Keratinocyte (primary cell): ENCODE results near the gene CHN2. TPM values are rescaled to one million over a fixed set of nuclear protein-coding genes. Genes with fewer than 3 reads are reported as not detected.

Source experiments
- DNase-seq: peaks from one replicate; pipeline ENCODE4 v3.0.0-alpha.2; 2011; ENCODE audit warnings: low read depth, missing footprints, low spot score
- FAIRE-seq: peaks from 2 replicates; lab custom pipeline; 2011; peaks lifted over from hg19 to GRCh38; lab: Jason Lieb, UNC
- H2AFZ ChIP-seq: 2 replicates; pipeline ENCODE4 v1.6.0; 2012; ENCODE audit warnings: low read length, control low read depth, inconsistent platforms; ENCODE audit not compliant: control insufficient read depth
- H3K27ac ChIP-seq: 2 replicates; pipeline ENCODE4 v1.5.1; 2011; ENCODE audit warnings: low read length; ENCODE audit not compliant: control insufficient read depth, insufficient read depth
- H3K27me3 ChIP-seq: 3 replicates; pipeline ENCODE4 v1.6.0; 2011; ENCODE audit warnings: low read length; ENCODE audit not compliant: control insufficient read depth, insufficient read depth; ENCODE audit errors: extremely low read depth
- H3K36me3 ChIP-seq, 2 experiments: 2 replicates in 1 of 2; 3 replicates in 1 of 2; pipeline ENCODE4 v1.5.1; 2011; ENCODE audit warnings: low read length in 2 of 2, mild to moderate bottlenecking in 1 of 2; ENCODE audit not compliant: control insufficient read depth in 2 of 2, insufficient read depth in 2 of 2; ENCODE audit errors: extremely low read depth in 1 of 2
- H3K4me1 ChIP-seq: 3 replicates; pipeline ENCODE4 v1.5.1; 2011; ENCODE audit warnings: low read length; ENCODE audit not compliant: control insufficient read depth, insufficient read depth; ENCODE audit errors: extremely low read depth
- H3K4me2 ChIP-seq: 3 replicates; pipeline ENCODE4 v1.6.0; 2011; ENCODE audit warnings: low read depth, low read length; ENCODE audit not compliant: control insufficient read depth, insufficient read depth; ENCODE audit errors: extremely low read depth
- H3K4me3 ChIP-seq, 3 experiments: fragments of 200-600 bp in 1 of 3; sonication (generic) in 1 of 3; 2 replicates in 2 of 3; 3 replicates in 1 of 3; pipeline ENCODE4 v1.5.1; 2011 to 2016; ENCODE audit warnings: low read length in 3 of 3, mild to moderate bottlenecking in 3 of 3, control low read depth in 2 of 3, inconsistent platforms in 1 of 3, low read depth in 1 of 3, mixed read lengths in 1 of 3, mixed run types in 1 of 3, moderate library complexity in 1 of 3; ENCODE audit not compliant: control insufficient read depth in 2 of 3, insufficient read depth in 2 of 3; ENCODE audit errors: extremely low read depth in 1 of 3
- H3K79me2 ChIP-seq: 2 replicates; pipeline ENCODE4 v1.6.0; 2012; ENCODE audit warnings: low read length; ENCODE audit not compliant: control insufficient read depth, insufficient read depth
- H3K9ac ChIP-seq: 3 replicates; pipeline ENCODE4 v1.6.0; 2011; ENCODE audit warnings: low read length; ENCODE audit not compliant: control insufficient read depth, insufficient read depth; ENCODE audit errors: extremely low read depth
- H3K9me1 ChIP-seq: 3 replicates; pipeline ENCODE4 v1.6.0; 2011; ENCODE audit warnings: low read length; ENCODE audit not compliant: control insufficient read depth, insufficient read depth; ENCODE audit errors: extremely low read depth
- H3K9me3 ChIP-seq: 2 replicates; pipeline ENCODE4 v1.5.1; 2012; ENCODE audit warnings: low read depth, low read length; ENCODE audit not compliant: control insufficient read depth
- H4K20me1 ChIP-seq: 3 replicates; pipeline ENCODE4 v1.6.0; 2011; ENCODE audit warnings: low read length; ENCODE audit not compliant: control insufficient read depth, insufficient read depth; ENCODE audit errors: extremely low read depth
- CTCF ChIP-seq, 3 experiments: IDR thresholded peaks in 1 of 3; conservative IDR thresholded peaks in 1 of 3; optimal IDR thresholded peaks in 1 of 3; 2 replicates in 2 of 3; 3 replicates in 1 of 3; pipeline versions ENCODE3 to v1.5.1; 2011; ENCODE audit warnings: low read length in 3 of 3, mild to moderate bottlenecking in 3 of 3, moderate library complexity in 2 of 3, control low read depth in 1 of 3, inconsistent platforms in 1 of 3; ENCODE audit not compliant: insufficient read depth in 2 of 3; ENCODE audit errors: extremely low read depth in 1 of 3
- EZH2 ChIP-seq: IDR thresholded peaks from one replicate; pipeline ENCODE4 v1.6.1; 2012; ENCODE audit warnings: inconsistent platforms, mild to moderate bottlenecking, low read length, moderate library complexity
- dilution Hi-C: fragments of 300-500 bp; cut with MboI; formaldehyde crosslinking; loops from one replicate; pipeline ENCODE4 v1.7.0; 2020; ENCODE audit warnings: low sequenced_read_pairs; ENCODE audit not compliant: extremely low pct_ligation_motif_present
- polyA plus RNA-seq, 5 experiments: library from polyadenylated mRNA; depleted of rRNA in 3 of 5; stranded (reverse) in 3 of 5; stranded (forward) in 1 of 5; unstranded in 1 of 5; fragments of >200 nt; gene quantifications; 1 replicate in 1 of 5; 2 replicates in 3 of 5; 3 replicates in 1 of 5; pipeline versions ENCODE4 v1.2.1 to v1.2.3, GENCODE V29; 2011 to 2012; ENCODE audit warnings: missing spikeins in 2 of 5, low read depth in 1 of 5, low replicate concordance in 1 of 5

The CHN2 gene
- polyA plus RNA-seq, 1 donor (not counting 4 experiments of a cell fraction or from before 2014, with no cell fraction given), result 1.8 TPM

DNA sequence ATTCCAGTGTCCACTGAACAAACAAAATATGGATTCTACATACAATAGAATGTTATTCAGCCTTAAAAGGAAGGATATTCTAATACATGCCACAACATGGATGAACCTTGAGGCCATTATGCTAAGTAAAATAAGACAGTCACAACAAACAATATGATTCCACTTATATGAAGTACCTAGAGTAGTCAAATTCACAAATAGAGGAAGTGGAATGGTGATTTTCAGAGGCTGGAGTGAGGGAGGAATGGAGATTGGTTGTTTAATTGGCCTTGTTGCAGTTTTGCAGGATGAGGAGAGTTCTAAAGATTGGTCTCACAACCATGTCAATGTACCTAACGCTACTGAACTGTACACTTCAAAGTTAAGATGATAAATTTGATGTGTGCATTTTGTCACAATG, 119.6 kb downstream of the CHN2 start:
- no peak overlapping the region for H3K9ac ChIP-seq

DNA sequence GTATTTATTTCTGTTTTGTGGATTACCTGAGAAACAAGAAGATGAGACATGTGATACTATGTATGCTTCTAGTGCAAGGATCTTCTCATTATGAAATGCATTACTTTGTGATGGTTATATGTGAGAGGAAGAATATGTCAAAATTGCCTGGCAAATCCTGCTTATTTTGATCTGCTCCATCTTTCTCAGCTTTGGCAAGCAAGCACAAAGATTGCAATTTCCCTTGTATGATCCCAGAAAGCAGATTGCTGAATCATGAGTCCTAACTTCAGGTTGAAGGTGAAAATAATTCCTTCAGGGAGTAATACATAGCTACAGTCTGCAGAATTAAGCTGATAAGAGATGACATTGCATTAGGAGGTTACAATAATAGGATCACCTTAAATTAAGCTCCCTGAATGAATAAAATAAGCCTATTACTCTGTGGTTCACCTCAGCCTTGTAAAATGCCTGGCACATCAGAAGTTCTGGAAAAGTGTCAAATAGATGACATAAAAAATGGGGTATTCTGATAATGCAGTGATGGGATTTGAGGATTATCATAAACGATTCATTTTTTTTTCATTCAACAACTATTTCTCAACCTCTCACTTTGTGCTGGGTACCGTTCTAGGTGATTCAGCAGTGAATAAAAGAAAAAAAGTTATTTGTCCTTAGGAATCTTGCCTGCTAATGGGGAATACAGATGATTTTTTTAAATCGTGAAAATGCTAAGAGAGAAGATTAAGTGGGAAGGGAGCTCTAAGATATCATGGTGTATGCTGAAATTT, 120.7 kb downstream of the CHN2 start:
- Histone ChIP-seq H3K4me2 (no peak overlapping the region), H3K9me3 (no peaks in the 10 kb centered on the region), H2AFZ (no peak overlapping the region), H4K20me1 (no peaks in the 10 kb centered on the region), H3K4me1 (no peaks in the 10 kb centered on the region), H3K4me3 (no peak overlapping the region), H3K27ac (no peak overlapping the region), H3K9ac (no peak overlapping the region), H3K9me1 (no peaks in the 10 kb centered on the region), H3K79me2 (no peaks in the 10 kb centered on the region), H3K27me3 (no peaks in the 10 kb centered on the region), H3K36me3 (no peaks in the 10 kb centered on the region)
- TF ChIP-seq CTCF (optimal IDR thresholded peaks at IDR 0.05 in 1 of 3, IDR thresholded peaks at IDR 0.05 in 1 of 3, conservative IDR thresholded peaks at IDR 0.05 in 1 of 3; ENCODE audit: extremely low read depth in 1 of 3, insufficient read depth in 2 of 3, low read length in 3 of 3) (no peak), EZH2 (no peak)
- no peak for FAIRE-seq
- dilution Hi-C loops, result no loop called here
- no peak for DNase-seq

More for the DNA sequence above, 119.6 kb downstream of the CHN2 start:
- H3K36me3 ChIP-seq, result no peaks in the 10 kb centered on the region
- FAIRE-seq (no peak), DNase-seq (no peak)
- H3K4me3 ChIP-seq, result no peak overlapping the region
- H3K4me1 ChIP-seq, result no peaks in the 10 kb centered on the region
- H4K20me1 ChIP-seq, result no peaks in the 10 kb centered on the region
- H3K27ac ChIP-seq, result no peak overlapping the region
- dilution Hi-C loops, result no loop called here
- H2AFZ ChIP-seq, result no peak overlapping the region
- H3K4me2 ChIP-seq, result no peak overlapping the region
- no peaks in the 10 kb centered on the region for H3K79me2 ChIP-seq
- no peaks in the 10 kb centered on the region for H3K9me1 ChIP-seq
- H3K27me3 ChIP-seq, result no peaks in the 10 kb centered on the region
- no peaks in the 10 kb centered on the region for H3K9me3 ChIP-seq
- TF ChIP-seq EZH2, result no peak
- no peak for TF ChIP-seq CTCF (optimal IDR thresholded peaks at IDR 0.05 in 1 of 3, IDR thresholded peaks at IDR 0.05 in 1 of 3, conservative IDR thresholded peaks at IDR 0.05 in 1 of 3; ENCODE audit: extremely low read depth in 1 of 3, insufficient read depth in 2 of 3, low read length in 3 of 3)
